ACHN (cell line): ENCODE results near the gene CYP2J2.
"Not testable (repeated sequence)": the region's sequence is repeated elsewhere in the genome, so short reads cannot be mapped to it uniquely, and the experiment has no call there.

Source experiments
- DNase-seq: peaks from one replicate; pipeline ENCODE4 v3.0.0-alpha.2; 2015
- in situ Hi-C: cut with HindIII; loops from 2 replicates; pipeline ENCODE4 v1.10.0; 2017; ENCODE audit warnings: low sequenced_read_pairs, low pct_ligation_motif_present, low pct_unique_long_range_greater_than_20kb

Gene CYP2J2

DNA sequence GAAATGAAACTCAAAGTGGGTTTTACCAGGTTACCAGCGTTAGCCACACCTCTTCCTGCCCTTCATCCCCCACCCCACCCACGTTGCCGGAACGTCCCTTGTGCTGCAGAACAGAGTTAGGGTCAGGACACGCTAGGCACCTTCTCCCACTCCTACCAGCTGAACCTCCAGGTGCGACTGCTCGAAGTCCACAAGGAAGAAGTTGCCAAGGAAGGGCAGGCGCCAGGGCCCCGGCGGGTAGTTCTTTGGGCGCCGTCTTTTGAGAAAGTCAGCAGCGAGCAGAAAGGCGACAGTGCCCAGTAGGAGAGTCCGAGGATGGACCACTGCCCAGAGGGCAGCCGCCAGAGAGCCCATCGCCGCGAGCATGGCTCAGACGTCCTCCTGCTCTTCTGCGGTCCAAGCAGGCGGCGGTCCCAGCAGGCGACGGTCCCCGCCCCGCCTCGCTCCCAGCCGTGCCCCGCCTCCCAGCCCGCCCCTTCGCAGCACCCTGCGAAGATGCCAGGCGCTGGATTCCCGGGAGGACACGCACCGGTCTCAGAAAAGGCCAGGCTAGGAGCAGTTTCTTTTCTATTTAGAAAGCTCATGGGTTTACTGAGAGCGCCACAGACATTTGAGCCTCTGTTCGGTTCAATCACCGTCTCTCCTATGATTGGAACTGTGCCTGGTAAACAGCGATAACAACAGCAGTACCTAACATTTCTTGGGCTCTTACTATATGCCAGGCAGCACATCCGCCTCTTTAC, at the start of gene CYP2J2:
CYP2J2 (minus strand) TSS at position 393 of the 743 bp plus-strand sequence; CDS start at position 366, 27 bp downstream.
- peak; percentile 46 for DNase-seq
- in situ Hi-C loops: no loop called here

DNA sequence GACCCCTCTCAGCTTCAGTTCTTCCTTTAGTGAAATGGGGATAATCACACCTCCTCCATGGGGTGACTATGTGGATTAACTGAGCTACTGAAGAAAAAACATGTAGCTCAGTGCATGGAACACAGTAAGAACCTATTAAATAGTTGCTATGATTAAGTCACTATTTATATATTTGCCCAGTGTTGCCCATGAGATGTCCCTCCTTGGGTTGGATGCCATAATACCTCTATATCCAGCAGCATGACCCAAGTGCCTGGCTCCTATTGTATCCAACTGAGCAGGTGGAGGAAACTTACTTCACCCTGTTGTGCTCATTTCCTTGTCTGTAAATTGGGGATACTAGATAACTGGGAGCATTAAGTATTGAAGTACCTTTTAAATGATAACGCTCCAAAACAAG, 47.1 kb upstream of the CYP2J2 start:
- no peak for DNase-seq
- in situ Hi-C loops: no loop called here

- no peak for DNase-seq
- in situ Hi-C loops: no loop called here
Observed at GRCh38 chr1:59972216-59972927, 45.8 kb upstream of the CYP2J2 start.

DNA sequence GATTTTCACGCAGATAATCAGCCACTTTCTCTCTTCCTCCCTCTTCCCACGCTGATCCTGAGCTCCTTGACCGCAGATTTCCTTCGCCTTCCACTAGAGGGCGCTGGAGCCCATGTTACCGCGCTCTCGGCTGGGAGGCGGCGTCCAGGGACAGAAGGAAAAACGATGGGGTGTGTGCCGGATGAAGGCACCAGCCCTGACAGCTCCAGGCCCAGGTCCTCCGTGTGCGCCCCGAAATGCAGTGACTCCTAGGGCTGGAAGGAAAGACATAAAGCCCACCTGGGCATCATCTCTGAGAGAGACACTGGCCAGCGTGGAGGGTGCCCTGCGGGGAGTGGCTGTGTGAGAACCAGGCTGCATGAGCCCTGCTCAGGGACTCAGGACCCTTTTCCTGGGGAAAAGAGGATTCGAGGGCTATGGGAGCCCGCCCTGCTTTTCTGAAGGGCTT, 44.9 kb upstream of the CYP2J2 start:
- DNase-seq: peak; percentile 55
- in situ Hi-C loops: no loop called here

DNA sequence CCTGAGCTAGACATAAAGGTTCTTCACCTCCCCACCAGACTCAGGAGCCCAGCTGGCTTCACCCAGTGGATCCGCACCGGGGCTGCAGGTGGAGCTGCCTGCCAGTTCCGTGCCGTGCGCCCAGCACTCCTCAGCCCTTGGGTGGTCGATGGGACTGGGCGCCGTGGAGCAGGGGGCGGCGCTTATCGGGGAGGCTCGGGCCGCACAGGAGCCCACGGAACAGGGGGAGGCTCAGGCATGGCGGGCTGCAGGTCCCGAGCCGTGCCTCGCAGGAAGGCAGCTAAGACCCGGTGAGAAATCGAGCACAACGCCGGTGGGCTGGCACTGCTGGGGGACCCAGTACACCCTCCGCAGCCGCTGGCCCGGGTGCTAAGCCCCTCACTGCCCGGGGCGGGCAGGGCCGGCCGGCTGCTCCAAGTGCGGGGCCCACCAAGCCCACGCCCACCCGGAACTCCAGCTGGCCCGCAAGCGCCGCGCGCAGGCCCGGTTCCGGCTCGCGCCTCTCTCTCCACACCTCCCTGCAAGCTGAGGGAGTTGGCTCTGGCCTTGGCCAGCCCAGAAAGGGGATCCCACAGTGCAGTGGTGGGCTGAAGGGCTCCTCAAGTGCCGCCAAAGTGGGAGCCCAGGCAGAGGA, 43.1 kb upstream of the CYP2J2 start:
- DNase-seq, in situ Hi-C loops: not testable (repeated sequence)

GRCh38 chr1:59968746-59969145, 42.2 kb upstream of the CYP2J2 start:
- DNase-seq, in situ Hi-C loops: not testable (repeated sequence)

DNA sequence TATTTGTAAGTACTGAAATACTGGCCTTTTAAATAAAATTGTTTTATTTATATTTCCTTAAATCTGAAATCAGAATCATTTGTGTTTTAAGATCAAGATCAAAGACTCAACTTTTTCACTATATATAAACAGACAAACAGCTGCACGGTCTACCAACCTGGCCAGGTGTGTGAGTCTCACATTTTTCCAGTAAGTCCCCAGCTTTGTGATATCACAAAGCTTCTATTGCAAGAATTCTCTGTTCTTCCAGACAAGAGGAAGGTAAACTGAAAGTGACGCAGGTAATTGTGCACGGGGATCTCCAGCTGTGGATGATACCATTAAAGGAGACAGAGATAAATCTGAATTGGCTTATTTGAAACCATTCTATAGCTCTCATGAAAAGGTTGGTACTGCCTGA, 41.2 kb upstream of the CYP2J2 start:
- in situ Hi-C loops: no loop called here
- DNase-seq: no peak

DNA sequence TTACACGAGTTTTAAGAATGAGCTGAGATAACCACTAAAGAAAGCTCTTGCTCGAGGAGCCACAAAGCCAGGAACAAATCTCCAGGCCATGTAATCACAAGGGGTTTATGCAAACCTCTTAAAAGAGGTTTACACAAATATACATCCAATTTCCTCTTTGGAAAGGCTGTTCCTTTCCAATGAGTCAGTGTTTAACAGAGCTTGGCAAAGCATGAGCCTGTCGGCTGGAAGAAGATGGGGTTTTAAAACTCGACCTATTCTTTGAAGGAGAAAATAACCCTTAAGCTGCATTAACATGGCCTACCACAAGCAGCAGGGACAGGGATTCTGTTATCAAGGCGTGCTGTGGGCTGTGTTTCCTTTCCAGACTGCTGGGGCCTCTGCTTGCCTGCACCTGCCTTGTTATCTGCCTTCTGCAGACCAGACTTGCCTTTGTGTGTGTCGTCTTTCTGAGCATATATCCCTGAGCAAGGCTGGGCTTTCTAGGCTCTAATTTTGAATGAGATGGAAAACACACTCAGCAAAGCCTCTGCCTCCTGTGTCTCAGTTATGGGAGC, 40.6 kb upstream of the CYP2J2 start:
- DNase-seq: no peak
- in situ Hi-C loops: no loop called here

DNA sequence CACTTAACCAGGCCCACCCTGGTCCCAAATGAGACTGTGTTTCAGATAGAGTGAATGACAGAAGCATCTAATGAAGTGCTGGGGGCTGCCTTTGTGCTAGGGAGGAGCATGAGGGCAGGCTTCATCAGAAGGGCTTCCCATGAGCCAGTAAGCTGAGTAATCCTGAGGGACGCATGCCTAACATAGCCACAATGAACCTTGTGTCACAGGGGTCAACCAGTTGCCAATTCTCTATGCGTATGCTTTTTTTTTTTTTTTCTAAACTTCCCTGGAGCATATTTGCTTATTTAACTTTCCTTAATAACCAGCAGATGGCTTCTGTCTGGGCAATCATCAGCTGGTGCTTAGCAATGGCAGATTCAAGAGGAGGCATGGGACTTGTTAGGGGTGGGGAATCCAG, 25.5 kb upstream of the CYP2J2 start:
- no peak for DNase-seq
- in situ Hi-C loops: no loop called here

GRCh38 chr1:59949648-59950047, 23.1 kb upstream of the CYP2J2 start:
- in situ Hi-C loops: no loop called here
- DNase-seq: no peak

- DNase-seq: no peak
- in situ Hi-C loops: no loop called here
Observed at GRCh38 chr1:59948990-59949389, 22.4 kb upstream of the CYP2J2 start.

- in situ Hi-C loops: no loop called here
- DNase-seq: peak; percentile 57
Observed at GRCh38 chr1:59947047-59947938, 20.7 kb upstream of the CYP2J2 start.

- no peak for DNase-seq
- in situ Hi-C loops: no loop called here
Observed at GRCh38 chr1:59945790-59946189, 19.2 kb upstream of the CYP2J2 start.

DNA sequence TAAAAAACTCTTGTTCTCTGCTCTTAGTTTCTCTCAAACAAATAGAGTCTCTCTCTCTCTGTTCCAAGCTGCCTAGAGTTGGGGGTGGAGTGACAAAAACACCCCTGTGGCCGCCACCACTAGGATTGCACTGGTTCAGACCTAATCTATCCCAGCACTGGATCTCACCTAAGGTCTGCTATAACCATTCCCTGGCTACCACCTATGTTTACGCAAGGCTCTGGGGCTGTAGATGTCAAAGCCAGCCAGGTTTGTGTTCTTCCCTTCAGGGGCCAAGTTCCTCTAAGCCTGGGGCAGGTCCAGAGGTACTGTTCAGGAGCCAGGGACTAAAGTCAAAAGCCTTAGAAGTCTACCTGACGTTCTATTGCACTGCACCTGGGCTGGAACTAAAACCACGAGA, 12.8 kb upstream of the CYP2J2 start:
- in situ Hi-C loops: no loop called here

GRCh38 chr1:59937636-59938210, 11.2 kb upstream of the CYP2J2 start:
- DNase-seq: no peak
- in situ Hi-C loops: no loop called here

More for the DNA sequence above, 12.8 kb upstream of the CYP2J2 start:
- no peak for DNase-seq

GRCh38 chr1:59936358-59936821, 9.8 kb upstream of the CYP2J2 start:
- no peak for DNase-seq
- in situ Hi-C loops: no loop called here

DNA sequence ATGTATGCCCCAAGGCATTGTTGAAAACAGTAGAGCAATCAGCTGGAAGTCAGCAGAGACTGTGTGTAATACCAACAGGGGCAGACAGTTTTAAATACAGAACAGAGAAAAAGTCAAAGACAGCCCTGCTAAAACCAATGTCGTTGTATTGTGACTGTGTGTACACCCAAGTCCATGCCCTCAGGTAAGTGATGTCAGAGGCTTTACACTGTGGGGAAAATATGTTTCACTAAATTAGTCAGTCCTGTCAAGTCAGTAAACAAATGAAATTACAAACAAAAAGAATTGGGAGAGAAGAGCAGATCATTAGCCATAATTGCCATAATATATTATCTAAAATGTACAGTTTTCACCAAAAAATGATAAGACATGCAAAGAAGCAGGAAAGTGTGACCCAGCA, 2.4 kb upstream of the CYP2J2 start:
- no peak for DNase-seq
- in situ Hi-C loops: no loop called here

DNA sequence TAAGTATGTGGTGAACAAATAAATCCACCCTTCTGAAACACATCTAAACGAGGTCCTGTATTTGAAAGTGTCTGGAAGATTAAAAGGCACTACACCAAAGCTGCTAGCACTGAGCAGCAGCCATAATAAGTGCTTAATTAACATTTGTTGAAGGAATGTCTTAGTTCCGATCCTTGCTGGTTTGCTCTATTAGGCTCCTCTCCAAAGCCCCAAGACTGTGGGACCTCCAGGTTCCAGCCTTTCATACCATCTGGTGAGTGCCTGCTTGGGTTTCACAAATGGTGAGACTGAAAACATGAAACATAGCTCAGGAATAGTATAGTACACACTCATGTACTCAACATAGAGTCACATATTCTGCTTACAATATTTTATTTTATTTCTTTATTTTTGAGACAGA, 640 bp upstream of the CYP2J2 start:
- in situ Hi-C loops: no loop called here
- DNase-seq: no peak
